ENCODE data around the gene INPP5B.

INPP5B gene

DNA sequence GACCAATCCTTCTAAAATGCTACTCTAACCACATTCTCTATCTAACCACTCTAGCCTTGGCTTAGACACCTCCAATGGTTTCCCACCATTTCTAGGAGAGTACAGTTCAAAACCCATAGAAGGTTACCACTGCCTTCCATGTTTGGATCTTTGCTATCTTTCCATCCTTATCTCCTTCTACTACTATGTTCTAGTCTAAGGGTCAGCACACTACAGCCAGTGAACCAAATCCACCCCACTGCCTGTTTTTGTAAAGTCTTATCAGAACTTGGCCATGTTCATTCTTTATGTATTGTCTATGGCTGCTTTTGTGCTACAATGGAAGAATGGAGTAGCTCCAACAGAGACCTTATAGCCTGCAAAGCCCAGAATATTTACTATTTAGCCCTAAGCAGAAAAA lies 93.7 kb downstream of the INPP5B start:
- in situ Hi-C loops (cut with HindIII; ENCODE audit: low sequenced_read_pairs): no loop called here
- no peak for DNase-seq (ENCODE audit: low read depth)
- TF ChIP-seq, protein P1, sequence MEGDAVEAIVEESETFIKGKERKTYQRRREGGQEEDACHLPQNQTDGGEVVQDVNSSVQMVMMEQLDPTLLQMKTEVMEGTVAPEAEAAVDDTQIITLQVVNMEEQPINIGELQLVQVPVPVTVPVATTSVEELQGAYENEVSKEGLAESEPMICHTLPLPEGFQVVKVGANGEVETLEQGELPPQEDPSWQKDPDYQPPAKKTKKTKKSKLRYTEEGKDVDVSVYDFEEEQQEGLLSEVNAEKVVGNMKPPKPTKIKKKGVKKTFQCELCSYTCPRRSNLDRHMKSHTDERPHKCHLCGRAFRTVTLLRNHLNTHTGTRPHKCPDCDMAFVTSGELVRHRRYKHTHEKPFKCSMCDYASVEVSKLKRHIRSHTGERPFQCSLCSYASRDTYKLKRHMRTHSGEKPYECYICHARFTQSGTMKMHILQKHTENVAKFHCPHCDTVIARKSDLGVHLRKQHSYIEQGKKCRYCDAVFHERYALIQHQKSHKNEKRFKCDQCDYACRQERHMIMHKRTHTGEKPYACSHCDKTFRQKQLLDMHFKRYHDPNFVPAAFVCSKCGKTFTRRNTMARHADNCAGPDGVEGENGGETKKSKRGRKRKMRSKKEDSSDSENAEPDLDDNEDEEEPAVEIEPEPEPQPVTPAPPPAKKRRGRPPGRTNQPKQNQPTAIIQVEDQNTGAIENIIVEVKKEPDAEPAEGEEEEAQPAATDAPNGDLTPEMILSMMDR (IDR thresholded peaks at IDR 0.05; ENCODE audit: low read depth, low read length, missing control alignments): no peak
- H3K4me3 ChIP-seq (ENCODE audit: low read depth, low read length): no peak overlapping the region

DNA sequence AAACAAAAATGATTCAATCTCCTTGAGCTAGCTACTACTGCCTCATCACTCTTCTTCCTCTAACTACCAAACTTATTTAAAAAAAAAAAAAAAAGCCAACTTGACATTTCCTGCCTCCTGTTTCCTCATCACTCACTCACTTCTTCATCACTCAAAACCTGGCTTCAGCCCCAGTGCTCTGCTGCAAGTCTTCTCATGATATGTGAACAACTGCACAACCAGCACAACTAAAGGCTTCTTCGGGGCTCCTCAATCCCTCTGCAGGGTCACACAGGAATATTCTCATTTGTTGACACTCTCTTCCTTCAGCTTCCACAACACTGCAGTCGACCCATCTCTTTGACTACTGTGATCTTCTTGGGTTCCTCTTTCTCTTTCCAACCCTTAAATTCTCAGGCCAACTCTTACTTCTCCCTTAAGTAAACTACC lies 95.1 kb downstream of the INPP5B start:
- H3K4me3 ChIP-seq (ENCODE audit: low read depth, low read length): no peak overlapping the region
- TF ChIP-seq, protein P1 (IDR thresholded peaks at IDR 0.05; ENCODE audit: low read depth, low read length, missing control alignments): no peak
- in situ Hi-C loops (cut with HindIII; ENCODE audit: low sequenced_read_pairs): no loop called here
- no peak for DNase-seq (ENCODE audit: low read depth)

DNA sequence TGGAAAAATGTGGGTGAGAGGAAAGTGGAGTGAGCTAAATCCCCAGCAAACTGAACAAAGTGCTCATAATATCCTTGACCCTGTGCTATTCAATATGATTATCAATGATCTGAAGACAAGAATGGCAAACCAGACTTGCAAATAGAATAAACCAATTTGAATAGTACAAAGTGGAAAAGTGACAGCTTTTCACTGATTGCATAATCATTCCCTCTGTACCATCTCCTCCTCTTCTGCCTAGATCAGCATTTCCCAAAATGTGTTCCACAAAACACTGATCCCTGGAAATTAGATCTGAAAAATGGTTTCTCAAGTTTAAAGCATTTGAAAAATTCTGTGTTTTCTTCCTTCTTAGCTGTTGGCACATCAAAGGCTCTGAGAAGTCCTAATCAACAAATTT lies 95.6 kb downstream of the INPP5B start:
- no peak for DNase-seq (ENCODE audit: low read depth)
- no peak overlapping the region for H3K4me3 ChIP-seq (ENCODE audit: low read depth, low read length)
- in situ Hi-C loops (cut with HindIII; ENCODE audit: low sequenced_read_pairs): no loop called here
- TF ChIP-seq, protein P1 (IDR thresholded peaks at IDR 0.05; ENCODE audit: low read depth, low read length, missing control alignments): no peak

DNA sequence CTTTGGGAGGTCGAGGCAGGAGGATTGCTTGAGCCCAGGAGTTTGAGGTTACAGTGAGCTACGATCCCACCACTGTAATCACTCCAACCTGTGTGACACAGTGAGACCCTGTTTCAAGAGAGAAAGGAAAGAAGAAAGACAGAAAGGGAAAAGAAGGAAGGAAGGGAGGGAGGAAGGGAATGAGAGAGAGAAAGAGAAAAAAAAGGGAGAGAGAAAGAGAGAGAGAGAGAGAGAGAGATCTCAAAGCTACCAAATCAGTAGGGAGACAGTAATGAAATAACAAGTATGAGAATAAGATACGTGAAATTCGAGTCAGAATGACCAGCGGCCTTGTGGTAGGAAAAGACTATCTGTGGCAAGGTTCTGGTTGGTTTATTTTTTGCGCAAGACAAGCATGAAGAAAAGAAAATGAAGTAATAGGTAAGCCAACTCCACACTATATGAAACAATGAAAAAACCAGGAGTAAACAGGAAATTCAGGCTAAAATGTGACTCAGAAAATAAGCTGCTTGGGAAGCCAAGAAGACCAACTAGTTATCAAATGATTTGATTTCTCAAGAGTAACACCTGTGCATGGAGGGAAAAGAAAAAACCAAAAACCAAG lies 96.4 kb downstream of the INPP5B start:
- TF ChIP-seq, protein P1 (IDR thresholded peaks at IDR 0.05; ENCODE audit: low read depth, low read length, missing control alignments): no peak
- in situ Hi-C loops (cut with HindIII; ENCODE audit: low sequenced_read_pairs): no loop called here
- no peak overlapping the region for H3K4me3 ChIP-seq (ENCODE audit: low read depth, low read length)
- DNase-seq (ENCODE audit: low read depth): no peak

DNA sequence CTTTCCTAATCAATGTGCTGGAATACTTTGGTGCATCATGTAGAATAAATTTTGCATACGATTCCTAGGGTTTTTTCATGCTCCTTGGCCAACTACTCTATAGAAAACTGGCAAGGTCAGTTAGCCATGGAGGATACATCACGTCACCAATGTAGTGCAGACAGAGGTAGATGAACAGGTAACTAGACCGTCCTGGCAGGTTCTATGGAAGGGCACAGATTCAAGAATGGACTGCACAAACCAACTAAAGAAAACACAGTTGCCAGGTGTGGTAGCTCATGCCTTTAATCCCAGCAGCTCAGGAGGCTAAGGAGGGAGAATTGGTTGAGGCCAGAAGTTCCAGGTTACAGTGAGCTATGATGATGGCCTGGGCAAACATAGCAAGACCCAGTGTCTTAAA lies 97.4 kb downstream of the INPP5B start:
- H3K4me3 ChIP-seq (ENCODE audit: low read depth, low read length): no peak overlapping the region
- DNase-seq (ENCODE audit: low read depth): no peak
- TF ChIP-seq, protein P1 (IDR thresholded peaks at IDR 0.05; ENCODE audit: low read depth, low read length, missing control alignments): no peak
- in situ Hi-C loops (cut with HindIII; ENCODE audit: low sequenced_read_pairs): loop anchor here (5.0 kb wide), 1 partner anchor 37 kb away; no protein-coding TSS in a partner anchor

DNA sequence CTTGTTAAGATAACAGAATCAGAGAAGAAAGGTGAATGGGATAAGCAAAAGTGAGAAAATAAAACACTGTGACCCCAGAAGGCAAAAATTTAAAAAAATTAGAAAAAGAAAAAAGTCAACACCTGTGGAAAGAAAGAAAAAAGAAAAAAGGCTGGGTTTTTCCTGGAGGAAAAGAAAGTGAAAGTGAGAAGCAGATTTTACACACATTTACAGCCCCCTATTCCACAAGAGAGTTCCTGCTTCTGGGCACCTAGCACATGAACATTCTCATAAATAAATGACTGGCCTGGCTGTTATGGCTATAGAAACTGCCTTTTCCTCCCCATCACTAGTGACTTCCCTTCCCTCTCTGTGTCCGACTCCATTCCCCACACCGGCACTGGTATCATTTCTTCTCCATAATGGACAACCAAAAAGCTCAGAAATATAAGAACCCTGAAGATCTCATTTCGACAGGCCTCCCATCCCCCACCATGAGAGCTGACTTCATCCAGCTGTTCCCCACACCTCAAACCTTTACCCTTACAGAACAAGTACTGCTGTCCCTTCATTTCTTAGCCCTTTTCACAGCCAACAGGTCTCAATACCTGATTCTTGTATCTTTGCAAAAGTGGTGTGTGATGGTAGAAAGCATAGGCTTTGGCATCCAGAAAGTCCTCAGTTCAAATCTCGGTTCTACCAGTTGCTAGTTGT lies 100.1 kb downstream of the INPP5B start:
- in situ Hi-C loops (cut with HindIII; ENCODE audit: low sequenced_read_pairs): loop anchor here (5.0 kb wide), 1 partner anchor 34 kb away; no protein-coding TSS in a partner anchor
- no peak for DNase-seq (ENCODE audit: low read depth)
- TF ChIP-seq, protein P1 (IDR thresholded peaks at IDR 0.05; ENCODE audit: low read depth, low read length, missing control alignments): no peak
- no peak overlapping the region for H3K4me3 ChIP-seq (ENCODE audit: low read depth, low read length)
